K562 (cell line): Measurements from ENCODE around the gene DLGAP1.

Experiments
- POLR2AphosphoS5 ChIP-seq: IDR thresholded peaks from 2 replicates; pipeline ENCODE4 v1.6.1; 2011; ENCODE audit warnings: mild to moderate bottlenecking, low read depth, low read length, moderate library complexity; ENCODE audit not compliant: control insufficient read depth, insufficient read depth
- SIN3A ChIP-seq, 2 experiments: fragments of 150-350 bp in 1 of 2; IDR thresholded peaks; 2 replicates each; pipeline ENCODE4 v1.6.1; 2011 to 2016; ENCODE audit warnings: borderline replicate concordance in 2 of 2, low read depth in 2 of 2, low read length in 2 of 2, mild to moderate bottlenecking in 2 of 2, moderate library complexity in 2 of 2; ENCODE audit not compliant: control insufficient read depth in 1 of 2

GRCh38 chr18:4453874-4454536 lies 1.1 kb downstream of the DLGAP1 start:
- TF ChIP-seq POLR2AphosphoS5 = no peak
- no peak for TF ChIP-seq SIN3A (IDR thresholded peaks at IDR 0.05; ENCODE audit: borderline replicate concordance in 2 of 2, control insufficient read depth in 1 of 2, low read depth in 2 of 2, low read length in 2 of 2)
